IPS-18c (cell line): ENCODE data around the gene DYNC2LI1.

Experiments used
- H3K4me3 ChIP-seq: 2 replicates; pipeline ENCODE4 v1.7.0; 2013; ENCODE audit warnings: low read depth, mild to moderate bottlenecking, low read length, moderate library complexity; ENCODE audit not compliant: insufficient read depth
- H3K9me3 ChIP-seq: one replicate; pipeline ENCODE4 v1.6.1; 2013; ENCODE audit warnings: mild to moderate bottlenecking, low read length, moderate library complexity; ENCODE audit not compliant: control insufficient read depth, insufficient read depth

DYNC2LI1 gene

DNA sequence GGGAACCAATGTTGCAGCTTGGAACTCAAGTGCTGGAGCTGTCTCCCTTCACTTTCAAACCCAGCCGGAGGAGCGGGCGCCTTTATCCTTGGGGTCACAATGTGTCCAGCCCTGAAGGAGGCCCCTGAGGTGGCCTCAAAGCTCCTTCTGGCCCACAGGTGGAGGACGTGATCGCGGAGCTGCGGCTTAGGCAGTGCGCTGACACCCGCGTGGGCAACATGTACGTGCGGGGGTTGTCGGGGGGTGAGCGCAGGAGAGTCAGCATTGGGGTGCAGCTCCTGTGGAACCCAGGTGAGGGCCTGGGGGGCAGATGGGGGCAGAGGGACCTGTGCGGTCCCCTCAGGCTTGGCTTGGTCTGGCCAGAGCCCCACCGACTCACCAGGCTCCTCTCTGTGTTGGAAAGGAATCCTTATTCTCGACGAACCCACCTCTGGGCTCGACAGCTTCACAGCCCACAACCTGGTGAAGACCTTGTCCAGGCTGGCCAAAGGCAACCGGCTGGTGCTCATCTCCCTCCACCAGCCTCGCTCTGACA is 78.4 kb downstream of the DYNC2LI1 start:
- no peak overlapping the region for H3K4me3 ChIP-seq
- H3K9me3 ChIP-seq: no peaks in the 10 kb centered on the region

DNA sequence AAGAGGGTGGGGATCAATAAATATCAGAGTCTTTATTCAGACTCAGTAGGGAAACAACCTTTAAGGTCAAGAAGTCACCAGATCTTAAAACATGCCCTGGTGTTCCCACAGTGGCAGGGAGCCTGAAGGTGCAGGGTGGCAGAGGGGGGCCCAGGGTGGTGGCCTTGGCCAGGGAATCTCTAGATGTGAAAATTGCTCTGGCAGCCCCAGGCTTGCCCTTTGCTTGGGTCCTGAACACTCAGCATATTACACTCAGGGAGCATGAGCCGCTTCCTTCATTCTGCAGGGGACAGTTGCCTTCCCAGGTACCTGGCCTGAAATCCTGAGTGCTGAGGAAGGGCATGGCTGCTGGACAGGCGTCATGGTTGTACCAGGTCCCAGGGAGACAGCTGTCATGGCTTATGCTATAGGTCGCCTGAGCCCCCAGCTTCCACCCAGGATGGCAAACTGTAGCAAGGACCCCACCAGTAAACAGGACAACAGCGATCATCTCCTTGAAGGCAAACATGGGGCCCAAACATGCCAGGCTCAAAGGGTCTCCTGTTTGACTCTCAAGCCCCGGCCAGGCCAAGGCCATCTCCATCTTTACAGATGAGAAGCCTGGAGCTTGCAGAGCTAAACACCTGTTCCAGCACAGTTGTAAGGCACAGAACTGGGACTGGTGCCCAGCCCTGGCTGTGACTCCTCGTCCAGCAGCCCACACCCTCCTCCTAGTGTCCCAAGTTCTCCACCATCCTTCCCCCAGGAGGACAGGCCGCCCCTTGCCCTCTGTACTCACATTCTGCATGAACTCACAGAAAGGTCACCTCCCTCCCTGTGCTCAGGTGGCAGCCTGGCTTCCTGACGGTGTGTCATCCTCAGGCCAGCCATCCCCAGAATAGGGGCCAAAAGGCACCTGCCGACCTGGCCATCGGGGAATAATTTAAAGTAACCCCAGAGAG is 79.6 kb downstream of the DYNC2LI1 start:
- H3K4me3 ChIP-seq: no peak overlapping the region
- no peaks in the 10 kb centered on the region for H3K9me3 ChIP-seq

DNA sequence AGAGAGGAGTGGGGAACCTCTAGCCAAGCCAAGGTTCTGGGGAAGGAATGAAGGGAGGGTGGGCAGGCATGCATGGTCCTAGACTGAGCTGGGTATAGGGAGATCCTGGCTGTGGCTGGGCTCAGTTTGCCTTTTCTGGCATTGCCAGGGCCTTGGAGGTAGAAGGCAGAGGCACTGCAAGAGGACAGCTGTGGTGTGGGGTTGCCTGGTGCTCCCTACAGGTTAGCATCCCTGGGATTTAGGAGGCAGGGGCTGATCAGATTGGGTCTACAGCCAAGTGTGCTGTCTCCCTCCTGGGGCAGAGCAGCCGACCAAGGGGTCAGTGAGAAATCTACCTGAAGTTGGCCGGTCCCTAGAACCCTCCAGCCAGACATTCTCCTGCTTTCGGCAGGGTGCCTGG is 80.8 kb downstream of the DYNC2LI1 start:
- Histone ChIP-seq H3K4me3 (no peak overlapping the region), H3K9me3 (no peaks in the 10 kb centered on the region)

DNA sequence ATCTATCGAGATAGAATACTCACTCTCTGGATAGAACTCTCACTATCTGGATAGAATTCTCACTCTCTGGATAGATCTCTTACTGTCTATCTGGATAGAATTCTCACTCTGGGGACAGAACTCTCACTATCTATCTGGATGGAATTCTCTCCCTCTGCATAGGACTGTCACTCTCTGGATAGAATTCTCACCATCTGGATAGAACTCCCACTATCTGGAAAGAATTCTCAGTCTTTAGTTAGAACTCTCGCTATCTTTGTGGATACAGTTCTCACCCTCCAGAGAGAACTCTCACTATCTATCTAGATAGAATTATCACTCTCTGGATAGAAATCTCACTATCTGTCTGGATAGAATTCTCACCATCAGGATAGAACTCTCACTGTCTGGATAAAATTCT is 81.5 kb downstream of the DYNC2LI1 start:
- H3K4me3 ChIP-seq: no peak overlapping the region
- H3K9me3 ChIP-seq: no peaks in the 10 kb centered on the region
